Ovary (tissue), 3 donors: ENCODE results near the gene ETV3.

ENCODE experiments used
- EP300 ChIP-seq: sonication (generic); formaldehyde crosslinking; IDR thresholded peaks from one replicate; pipeline ENCODE4 v1.6.1; 2017; ENCODE audit warnings: antibody characterized with exemption
- POLR2A ChIP-seq: fragments of 450-650 bp; IDR thresholded peaks from one replicate; pipeline ENCODE4 v1.6.1; 2017; ENCODE audit warnings: antibody characterized with exemption, mild to moderate bottlenecking, moderate library complexity
- TF ChIP-seq, protein P1 (sequence below), 3 donors: fragments of 450-650 bp in 2 of 3; fragments of 200-600 bp in 1 of 3; IDR thresholded peaks; one replicate each; pipeline versions ENCODE4 v1.5.1 to v1.8.0; 2016 to 2022; ENCODE audit warnings: antibody characterized with exemption in 3 of 3, mild to moderate bottlenecking in 1 of 3
- donor health status: DM: no; HTN: no; CAD: no.

DNA sequence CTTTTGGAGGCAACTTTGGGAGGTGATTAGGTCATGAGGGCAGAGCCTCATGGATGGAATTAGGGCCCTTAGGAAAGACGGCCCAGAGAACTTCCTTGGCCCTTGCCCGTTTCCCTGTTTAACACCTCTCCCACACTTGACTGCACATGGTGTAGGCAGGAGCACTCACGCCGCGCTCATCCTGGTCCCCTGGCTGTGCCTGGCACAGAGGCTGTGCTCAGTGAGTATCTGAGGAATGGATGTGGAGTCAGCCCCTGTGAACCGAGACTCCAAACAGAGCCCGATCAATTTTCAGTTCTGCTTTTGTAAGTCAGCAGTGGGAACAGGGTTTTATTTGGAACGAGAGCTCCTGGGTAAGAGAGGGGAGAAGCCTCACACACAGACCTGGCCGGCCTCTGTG lies 29.8 kb upstream of the ETV3 start:
- TF ChIP-seq, protein P1, sequence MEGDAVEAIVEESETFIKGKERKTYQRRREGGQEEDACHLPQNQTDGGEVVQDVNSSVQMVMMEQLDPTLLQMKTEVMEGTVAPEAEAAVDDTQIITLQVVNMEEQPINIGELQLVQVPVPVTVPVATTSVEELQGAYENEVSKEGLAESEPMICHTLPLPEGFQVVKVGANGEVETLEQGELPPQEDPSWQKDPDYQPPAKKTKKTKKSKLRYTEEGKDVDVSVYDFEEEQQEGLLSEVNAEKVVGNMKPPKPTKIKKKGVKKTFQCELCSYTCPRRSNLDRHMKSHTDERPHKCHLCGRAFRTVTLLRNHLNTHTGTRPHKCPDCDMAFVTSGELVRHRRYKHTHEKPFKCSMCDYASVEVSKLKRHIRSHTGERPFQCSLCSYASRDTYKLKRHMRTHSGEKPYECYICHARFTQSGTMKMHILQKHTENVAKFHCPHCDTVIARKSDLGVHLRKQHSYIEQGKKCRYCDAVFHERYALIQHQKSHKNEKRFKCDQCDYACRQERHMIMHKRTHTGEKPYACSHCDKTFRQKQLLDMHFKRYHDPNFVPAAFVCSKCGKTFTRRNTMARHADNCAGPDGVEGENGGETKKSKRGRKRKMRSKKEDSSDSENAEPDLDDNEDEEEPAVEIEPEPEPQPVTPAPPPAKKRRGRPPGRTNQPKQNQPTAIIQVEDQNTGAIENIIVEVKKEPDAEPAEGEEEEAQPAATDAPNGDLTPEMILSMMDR (IDR thresholded peaks at IDR 0.05) = no peak
- TF ChIP-seq EP300 = no peak
- TF ChIP-seq POLR2A = no peak
